H9 (cell line): ENCODE data around the gene LRRC52. TPM values are rescaled to one million over a fixed set of nuclear protein-coding genes. Genes with fewer than 3 reads are reported as not detected.

ENCODE experiments used
- DNase-seq: peaks from one replicate; pipeline ENCODE4 v3.0.0-alpha.2; 2017
- H2AFZ ChIP-seq: one replicate; pipeline ENCODE4 v1.6.1; 2013; ENCODE audit warnings: mild to moderate bottlenecking, low read length, control low read depth, moderate library complexity
- H2AK5ac ChIP-seq: 2 replicates; pipeline ENCODE4 v1.6.1; 2013; ENCODE audit warnings: low read length, control low read depth, mixed read lengths; ENCODE audit not compliant: insufficient read length
- H2BK120ac ChIP-seq: one replicate; pipeline ENCODE4 v1.6.1; 2013; ENCODE audit warnings: low read depth, mild to moderate bottlenecking, low read length, control low read depth, inconsistent platforms; ENCODE audit not compliant: poor library complexity, severe bottlenecking
- H2BK12ac ChIP-seq: 2 replicates; pipeline ENCODE4 v1.6.1; 2013; ENCODE audit warnings: low read length, control low read depth, mixed read lengths, low read depth; ENCODE audit not compliant: insufficient read length
- H2BK15ac ChIP-seq: 2 replicates; pipeline ENCODE4 v1.6.1; 2013; ENCODE audit warnings: low read depth, low read length, control low read depth
- H2BK20ac ChIP-seq: one replicate; pipeline ENCODE4 v1.6.1; 2013; ENCODE audit warnings: low read depth, mild to moderate bottlenecking, low read length, control low read depth, inconsistent platforms; ENCODE audit not compliant: poor library complexity, severe bottlenecking
- H2BK5ac ChIP-seq: 2 replicates; pipeline ENCODE4 v1.6.1; 2013; ENCODE audit warnings: low read length, control low read depth, mixed read lengths; ENCODE audit not compliant: insufficient read length
- H3K14ac ChIP-seq: 2 replicates; pipeline ENCODE4 v1.6.1; 2013; ENCODE audit warnings: low read length, control low read depth; ENCODE audit not compliant: insufficient read depth
- H3K18ac ChIP-seq: 2 replicates; pipeline ENCODE4 v1.6.1; 2013; ENCODE audit warnings: low read depth, mild to moderate bottlenecking, mixed read lengths, low read length, control low read depth; ENCODE audit not compliant: insufficient read length
- H3K23ac ChIP-seq: 2 replicates; pipeline ENCODE4 v1.6.1; 2013; ENCODE audit warnings: low read length, control low read depth, mixed read lengths, low read depth; ENCODE audit not compliant: insufficient read length
- H3K23me2 ChIP-seq: 2 replicates; pipeline ENCODE4 v1.6.1; 2013; ENCODE audit warnings: low read depth, mild to moderate bottlenecking, mixed read lengths, low read length, control low read depth; ENCODE audit not compliant: insufficient read length, poor library complexity, severe bottlenecking
- H3K27ac ChIP-seq: 2 replicates; pipeline ENCODE4 v1.5.1; 2013; ENCODE audit warnings: low read length, control low read depth, mixed read lengths, low read depth; ENCODE audit not compliant: insufficient read length
- H3K27me3 ChIP-seq: 2 replicates; pipeline ENCODE4 v1.6.1; 2013; ENCODE audit warnings: low read length, control low read depth, inconsistent platforms; ENCODE audit not compliant: insufficient read depth
- H3K4ac ChIP-seq: 2 replicates; pipeline ENCODE4 v1.6.1; 2013; ENCODE audit warnings: low read depth, mild to moderate bottlenecking, control low read depth, inconsistent platforms, low read length, moderate library complexity
- H3K4me1 ChIP-seq: 2 replicates; pipeline ENCODE4 v1.6.1; 2013; ENCODE audit warnings: low read length, control low read depth, inconsistent platforms; ENCODE audit not compliant: insufficient read depth
- H3K4me2 ChIP-seq: 2 replicates; pipeline ENCODE4 v1.6.1; 2013; ENCODE audit warnings: low read length, control low read depth, mixed read lengths; ENCODE audit not compliant: insufficient read length, insufficient read depth
- H3K56ac ChIP-seq: 2 replicates; pipeline ENCODE4 v1.6.1; 2013; ENCODE audit warnings: low read depth, mild to moderate bottlenecking, mixed read lengths, low read length, control low read depth; ENCODE audit not compliant: insufficient read length
- H3K79me1 ChIP-seq: 2 replicates; pipeline ENCODE4 v1.6.1; 2013; ENCODE audit warnings: low read depth, mild to moderate bottlenecking, moderate library complexity, low read length, control low read depth, inconsistent platforms; ENCODE audit not compliant: insufficient read depth, poor library complexity, severe bottlenecking
- H3K79me2 ChIP-seq: 2 replicates; pipeline ENCODE4 v1.6.1; 2013; ENCODE audit warnings: low read length, control low read depth, inconsistent platforms; ENCODE audit not compliant: insufficient read depth
- H3K9ac ChIP-seq: 2 replicates; pipeline ENCODE4 v1.6.1; 2013; ENCODE audit warnings: low read length, control low read depth, mixed read lengths; ENCODE audit not compliant: insufficient read length; ENCODE audit errors: extremely low read depth
- H3K9me3 ChIP-seq: one replicate; pipeline ENCODE4 v1.6.1; 2013; ENCODE audit warnings: low read depth, low read length, inconsistent platforms; ENCODE audit not compliant: control insufficient read depth
- H3T11ph ChIP-seq: one replicate; pipeline ENCODE4 v1.6.1; 2013; ENCODE audit warnings: mild to moderate bottlenecking, low read length, control low read depth, inconsistent platforms
- H4K20me1 ChIP-seq: one replicate; pipeline ENCODE4 v1.6.1; 2013; ENCODE audit not compliant: control insufficient read depth, insufficient read length, insufficient read depth
- H4K5ac ChIP-seq: 2 replicates; pipeline ENCODE4 v1.6.1; 2013; ENCODE audit warnings: low read depth, mild to moderate bottlenecking, mixed read lengths, low read length, control low read depth; ENCODE audit not compliant: insufficient read length
- H4K8ac ChIP-seq: replicated peaks from 2 replicates; pipeline ENCODE4 v1.6.1; 2013; ENCODE audit warnings: low read length, control low read depth, mixed read lengths, low read depth; ENCODE audit not compliant: insufficient read length
- H4K91ac ChIP-seq: 2 replicates; pipeline ENCODE4 v1.6.1; 2013; ENCODE audit warnings: low read depth, mild to moderate bottlenecking, moderate library complexity, mixed read lengths, low read length, control low read depth; ENCODE audit not compliant: insufficient read length
- H3K27ac Mint-ChIP-seq, 3 experiments: 2 replicates in 2 of 3; 3 replicates in 1 of 3; pipeline ENCODE4 v1.8.0; 2020 to 2021; ENCODE audit warnings: mixed read lengths in 3 of 3, mild to moderate bottlenecking in 1 of 3, moderate library complexity in 1 of 3
- H3K27me3 Mint-ChIP-seq: 2 replicates; pipeline ENCODE4 v1.8.0; 2021; ENCODE audit warnings: low read depth, mild to moderate bottlenecking, moderate library complexity, mixed read lengths
- H3K36me3 Mint-ChIP-seq, 3 experiments: 2 replicates in 2 of 3; 3 replicates in 1 of 3; pipeline ENCODE4 v1.8.0; 2020 to 2021; ENCODE audit warnings: low read depth in 3 of 3, mixed read lengths in 3 of 3; ENCODE audit not compliant: insufficient read depth in 1 of 3
- H3K4me1 Mint-ChIP-seq, 2 experiments: 2 replicates each; pipeline ENCODE4 v1.8.0; 2020; ENCODE audit warnings: mixed read lengths in 2 of 2
- H3K4me3 Mint-ChIP-seq, 2 experiments: 2 replicates in 1 of 2; 3 replicates in 1 of 2; pipeline ENCODE4 v1.8.0; 2020 to 2021; ENCODE audit warnings: mild to moderate bottlenecking in 2 of 2, mixed read lengths in 2 of 2, moderate library complexity in 1 of 2
- H3K9me3 Mint-ChIP-seq, 2 experiments: 2 replicates in 1 of 2; 3 replicates in 1 of 2; pipeline ENCODE4 v1.8.0; 2020; ENCODE audit warnings: mild to moderate bottlenecking in 2 of 2, mixed read lengths in 2 of 2, moderate library complexity in 1 of 2
- CTCF ChIP-seq: fragments of 200-600 bp; sonication (generic); conservative IDR thresholded peaks from 3 replicates; pipeline ENCODE4 v1.8.0; 2021; ENCODE audit warnings: antibody characterized with exemption, mild to moderate bottlenecking
- WGBS: extraction: QIAGEN DNeasy Blood & Tissue Kit; methylation state at CpG from one replicate; pipeline ENCODE4 v1.1.7; 2013; ENCODE audit warnings: missing lambda C conversion rate, low lambda C conversion rate, mixed read lengths; ENCODE audit not compliant: insufficient read length; ENCODE audit errors: extremely low coverage; 5-methylcytosine and 5-hydroxymethylcytosine counted together
- total RNA-seq: library from RNA; stranded (reverse); gene quantifications from 2 replicates; pipeline ENCODE4 v1.2.1, GENCODE V29; 2021

LRRC52 gene
- total RNA-seq, 1 experiment from 2014 or later = not detected

GRCh38 chr1:165524639-165525285 is 19.0 kb upstream of the LRRC52 start:
- Histone ChIP-seq H3K4me2 (no peak overlapping the region), H3K56ac (no peak overlapping the region), H2BK5ac (no peak overlapping the region), H2BK120ac (no peak overlapping the region), H3T11ph (no peak overlapping the region), H3K14ac (no peak overlapping the region), H3K9ac (no peak overlapping the region), H2AK5ac (no peak overlapping the region), H2AFZ (no peak overlapping the region), H2BK20ac (no peak overlapping the region), H4K20me1 (no peaks in the 10 kb centered on the region), H3K23me2 (no peaks in the 10 kb centered on the region), H3K9me3 (no peaks in the 10 kb centered on the region), H2BK12ac (no peak overlapping the region), H4K5ac (no peak overlapping the region), H3K79me2 (no peaks in the 10 kb centered on the region), H3K23ac (no peak overlapping the region), H3K4me1 (no peaks in the 10 kb centered on the region), H3K79me1 (no peaks in the 10 kb centered on the region), H4K8ac (no peak overlapping the region), H3K4ac (no peak overlapping the region), H2BK15ac (no peak overlapping the region), H3K27ac (no peak overlapping the region), H3K27me3 (no peaks in the 10 kb centered on the region), H3K18ac (no peak overlapping the region), H4K91ac (no peak overlapping the region)
- no peak for TF ChIP-seq CTCF
- no peak overlapping the region for H3K4me3 Mint-ChIP-seq
- no peak overlapping the region for H3K27ac Mint-ChIP-seq
- WGBS = no CpG with 5 or more reads among the region's 5 CpGs
- H3K9me3 Mint-ChIP-seq = peaks cover 7 to 10% of the 10 kb centered on the region in 2 experiments; a peak in 3 of 5 replicates
- DNase-seq = no peak
- no peaks in the 10 kb centered on the region for H3K36me3 Mint-ChIP-seq
- peaks cover 1% of the 10 kb centered on the region; the same call in 1 of the 2 replicates for H3K27me3 Mint-ChIP-seq
- peaks cover 10 to 13% of the 10 kb centered on the region in 2 experiments for H3K4me1 Mint-ChIP-seq
